ENCODE results near the gene TALDO1.

- no peak for TF ChIP-seq CTCF (IDR thresholded peaks at IDR 0.05)
- TF ChIP-seq POLR2A (IDR thresholded peaks at IDR 0.05) = no peak
- TF ChIP-seq POLR2AphosphoS5 (IDR thresholded peaks at IDR 0.05) = no peak
Observed at GRCh38 chr11:791658-792534, 44.6 kb downstream of the TALDO1 start.

All from prostate gland (tissue), 2 donors.